ENCODE measurements around the gene ARHGEF33. TPM values are rescaled to one million over a fixed set of nuclear protein-coding genes. Genes with fewer than 3 reads are reported as not detected.
A peak's percentile ranks its signal among the peaks of the same experiment; 100 is the strongest.

ARHGEF33 gene
- total and polyA plus RNA-seq, 2 of the 13 experiments (the other 11 are each of a cell fraction or from before 2014, with no cell fraction given): 0.04 TPM; not detected in 1

DNA sequence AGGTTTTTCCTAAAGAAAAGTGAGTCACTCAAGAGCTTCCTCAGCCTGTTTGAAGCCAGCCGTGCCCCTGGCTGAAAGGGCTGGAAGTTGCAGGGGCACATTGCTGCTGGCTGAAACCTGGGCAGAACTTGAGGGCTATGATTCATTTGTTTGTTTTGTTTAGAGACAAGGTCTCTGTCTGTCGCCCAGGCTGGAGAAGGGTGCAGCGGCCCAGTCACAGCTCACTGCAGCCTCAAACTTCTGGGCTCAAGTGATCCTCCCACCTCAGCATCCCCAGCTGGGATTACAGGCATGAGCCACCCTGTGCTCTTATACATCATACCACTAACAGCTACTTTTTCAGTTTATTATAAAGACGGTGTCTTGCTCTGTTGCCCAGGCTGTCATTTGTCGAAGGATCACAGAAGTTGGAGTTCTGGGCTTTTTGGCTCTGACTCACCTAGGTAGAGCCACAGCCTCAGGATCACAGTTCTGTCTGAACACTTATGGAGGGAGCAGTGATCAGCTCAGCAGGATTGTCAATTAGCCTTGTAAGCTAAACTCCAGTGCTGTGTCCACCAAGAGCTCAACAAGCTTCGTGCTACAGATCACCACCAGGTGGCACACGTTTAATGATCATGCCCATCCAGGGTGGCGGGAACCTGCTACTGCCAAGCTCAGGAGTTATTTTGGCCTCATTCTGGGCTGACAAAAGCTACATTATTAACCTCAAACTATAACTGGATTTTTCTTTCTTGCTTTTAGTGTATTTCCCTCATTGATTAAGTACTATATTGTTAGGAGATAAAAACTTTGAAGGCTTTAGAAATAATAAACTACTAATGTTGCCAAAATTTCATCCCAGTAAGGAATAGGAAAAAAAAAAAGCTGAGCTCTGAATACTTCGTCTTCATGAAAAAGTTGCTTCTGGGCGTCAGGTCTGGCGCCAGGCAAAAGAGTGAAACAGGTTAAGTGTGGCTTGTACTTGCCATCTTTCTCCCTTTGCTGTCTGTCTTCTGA, 57.9 kb downstream of the ARHGEF33 start (continued):
- TF ChIP-seq ZNF496 (CRISPR knock-in tag; IDR thresholded peaks at IDR 0.05; ENCODE audit: insufficient replicate concordance): no peak
- TF ChIP-seq ZNF780A (CRISPR knock-in tag; IDR thresholded peaks at IDR 0.05): no peak
- 0 out of 2 replicates have a peak, but pooled peaks have one; percentile 24 for TF ChIP-seq SP4 (CRISPR knock-in tag; IDR thresholded peaks at IDR 0.05)
- TF ChIP-seq REL (CRISPR knock-in tag; conservative IDR thresholded peaks at IDR 0.05): no peak
- TF ChIP-seq ZSCAN25 (CRISPR knock-in tag; IDR thresholded peaks at IDR 0.05): no peak
- TF ChIP-seq GATAD1 (CRISPR knock-in tag; IDR thresholded peaks at IDR 0.05): peak; percentile 36; the same call in 1 of the 2 replicates
- TF ChIP-seq, protein P1, sequence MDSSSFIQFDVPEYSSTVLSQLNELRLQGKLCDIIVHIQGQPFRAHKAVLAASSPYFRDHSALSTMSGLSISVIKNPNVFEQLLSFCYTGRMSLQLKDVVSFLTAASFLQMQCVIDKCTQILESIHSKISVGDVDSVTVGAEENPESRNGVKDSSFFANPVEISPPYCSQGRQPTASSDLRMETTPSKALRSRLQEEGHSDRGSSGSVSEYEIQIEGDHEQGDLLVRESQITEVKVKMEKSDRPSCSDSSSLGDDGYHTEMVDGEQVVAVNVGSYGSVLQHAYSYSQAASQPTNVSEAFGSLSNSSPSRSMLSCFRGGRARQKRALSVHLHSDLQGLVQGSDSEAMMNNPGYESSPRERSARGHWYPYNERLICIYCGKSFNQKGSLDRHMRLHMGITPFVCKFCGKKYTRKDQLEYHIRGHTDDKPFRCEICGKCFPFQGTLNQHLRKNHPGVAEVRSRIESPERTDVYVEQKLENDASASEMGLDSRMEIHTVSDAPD (CRISPR knock-in tag; IDR thresholded peaks at IDR 0.05): no peak
- TF ChIP-seq ZNF281 (CRISPR knock-in tag; IDR thresholded peaks at IDR 0.05; ENCODE audit: borderline replicate concordance): no peak
- TF ChIP-seq U2AF2 (IDR thresholded peaks at IDR 0.05; ENCODE audit: low read depth, low read length): no peak
- TF ChIP-seq ZKSCAN8 (CRISPR knock-in tag; IDR thresholded peaks at IDR 0.05; ENCODE audit: borderline replicate concordance): no peak
- no peak for TF ChIP-seq STAT5B (CRISPR knock-in tag; IDR thresholded peaks at IDR 0.05)
- TF ChIP-seq ARID2 (CRISPR knock-in tag; IDR thresholded peaks at IDR 0.05; ENCODE audit: borderline replicate concordance): no peak
- TF ChIP-seq SRSF9 (IDR thresholded peaks at IDR 0.05; ENCODE audit: borderline replicate concordance, insufficient read depth, low read depth, low read length, poor library complexity, severe bottlenecking): no peak
- TF ChIP-seq RELA (CRISPR knock-in tag; IDR thresholded peaks at IDR 0.05): no peak
- TF ChIP-seq TSC22D2 (CRISPR knock-in tag; IDR thresholded peaks at IDR 0.05; ENCODE audit: borderline replicate concordance): peak; percentile 70; the same call in 1 of the 2 replicates
- TF ChIP-seq LRRFIP1 (CRISPR knock-in tag; conservative IDR thresholded peaks at IDR 0.05): 0 out of 2 replicates have a peak, but pooled peaks have one; percentile 24
- no peak; the same call in 1 of the 2 replicates for TF ChIP-seq YEATS4 (CRISPR knock-in tag; IDR thresholded peaks at IDR 0.05; ENCODE audit: borderline replicate concordance)
- TF ChIP-seq SNAPC5 (CRISPR knock-in tag; IDR thresholded peaks at IDR 0.05; ENCODE audit: borderline replicate concordance): no peak
- 0 out of 2 replicates have a peak, but pooled peaks have one; percentile 8 for TF ChIP-seq THAP11 (CRISPR knock-in tag; IDR thresholded peaks at IDR 0.05)
